ENCODE measurements around the gene NAALADL1.
"Not testable (repeated sequence)": the region's sequence is repeated elsewhere in the genome, so short reads cannot be mapped to it uniquely, and the experiment has no call there.

Gene NAALADL1

DNA sequence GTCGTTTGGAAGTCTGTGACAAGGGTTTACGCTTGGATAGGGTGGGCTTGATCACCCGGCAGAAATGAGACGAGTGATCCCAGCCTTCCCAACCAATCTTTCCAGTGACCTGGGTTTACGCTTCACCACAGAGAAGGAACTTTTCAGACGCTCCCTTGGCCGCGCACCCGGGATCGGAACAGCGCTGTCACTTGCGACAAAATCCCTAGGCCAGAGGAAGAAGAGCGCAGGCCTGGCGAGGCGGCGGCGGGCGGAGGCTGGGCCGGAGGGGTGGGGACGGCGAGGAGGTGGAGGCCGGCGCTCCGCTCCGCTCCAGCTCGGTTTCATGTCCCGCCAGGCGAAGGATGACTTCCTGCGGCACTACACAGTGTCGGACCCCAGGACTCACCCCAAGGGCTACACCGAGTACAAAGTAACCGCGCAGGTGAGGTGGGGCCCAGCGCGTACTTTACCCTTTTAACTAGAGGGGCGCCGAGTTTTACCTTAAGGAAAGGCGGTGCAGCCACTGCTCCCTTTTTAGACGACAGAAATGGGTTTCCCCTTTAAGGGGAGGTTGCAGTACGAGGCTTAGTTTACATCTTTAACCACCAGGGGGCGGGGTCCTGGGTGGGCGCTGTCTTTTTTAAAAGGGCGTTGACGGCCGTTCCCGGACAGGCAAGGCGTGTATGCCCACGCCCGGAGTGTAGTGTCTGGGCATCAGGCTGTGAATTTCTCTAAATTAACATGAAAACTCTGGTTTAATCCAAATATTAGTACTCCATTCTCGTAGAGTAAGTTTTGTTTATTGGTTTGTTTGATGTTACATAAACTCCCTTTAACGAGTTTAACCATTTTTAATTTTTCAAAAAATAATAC, 30.9 kb downstream of the NAALADL1 start, which contains the start of gene SNX15:
SNX15 (plus strand) TSS at position 227 of the 855 bp plus-strand sequence; CDS start at position 326, 99 bp downstream.
- DNase-seq (ENCODE audit: low read depth): peak; percentile 89
- TF ChIP-seq, protein P1, sequence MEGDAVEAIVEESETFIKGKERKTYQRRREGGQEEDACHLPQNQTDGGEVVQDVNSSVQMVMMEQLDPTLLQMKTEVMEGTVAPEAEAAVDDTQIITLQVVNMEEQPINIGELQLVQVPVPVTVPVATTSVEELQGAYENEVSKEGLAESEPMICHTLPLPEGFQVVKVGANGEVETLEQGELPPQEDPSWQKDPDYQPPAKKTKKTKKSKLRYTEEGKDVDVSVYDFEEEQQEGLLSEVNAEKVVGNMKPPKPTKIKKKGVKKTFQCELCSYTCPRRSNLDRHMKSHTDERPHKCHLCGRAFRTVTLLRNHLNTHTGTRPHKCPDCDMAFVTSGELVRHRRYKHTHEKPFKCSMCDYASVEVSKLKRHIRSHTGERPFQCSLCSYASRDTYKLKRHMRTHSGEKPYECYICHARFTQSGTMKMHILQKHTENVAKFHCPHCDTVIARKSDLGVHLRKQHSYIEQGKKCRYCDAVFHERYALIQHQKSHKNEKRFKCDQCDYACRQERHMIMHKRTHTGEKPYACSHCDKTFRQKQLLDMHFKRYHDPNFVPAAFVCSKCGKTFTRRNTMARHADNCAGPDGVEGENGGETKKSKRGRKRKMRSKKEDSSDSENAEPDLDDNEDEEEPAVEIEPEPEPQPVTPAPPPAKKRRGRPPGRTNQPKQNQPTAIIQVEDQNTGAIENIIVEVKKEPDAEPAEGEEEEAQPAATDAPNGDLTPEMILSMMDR (conservative IDR thresholded peaks at IDR 0.05; ENCODE audit: low read depth, low read length): peak; percentile 73
- H3K4me3 ChIP-seq (ENCODE audit: low read length): peak within 1 kb of the TSS; percentile 62

DNA sequence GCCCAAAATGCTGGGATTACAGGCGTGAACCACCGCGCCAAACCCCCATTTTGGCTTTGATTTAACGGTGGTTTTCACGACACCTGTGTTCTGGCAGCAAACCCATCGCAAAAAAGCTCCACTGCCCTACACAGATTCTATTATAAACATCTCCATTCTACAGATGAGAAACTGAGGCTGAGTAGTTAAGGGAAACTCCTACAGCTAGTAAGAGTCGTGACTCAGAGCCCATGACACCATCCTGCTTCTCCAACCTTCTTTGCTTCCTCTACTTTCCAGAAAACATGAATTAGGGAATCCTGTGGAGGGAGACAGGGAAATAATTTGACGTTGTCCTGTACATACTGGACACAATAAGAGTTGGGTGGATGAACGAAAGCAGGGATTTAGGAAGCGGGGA, 31.5 kb downstream of the NAALADL1 start:
- TF ChIP-seq, protein P1 (conservative IDR thresholded peaks at IDR 0.05; ENCODE audit: low read depth, low read length): no peak
- H3K4me3 ChIP-seq (ENCODE audit: low read length): peak overlapping the region; percentile 62
- DNase-seq (ENCODE audit: low read depth): no peak

DNA sequence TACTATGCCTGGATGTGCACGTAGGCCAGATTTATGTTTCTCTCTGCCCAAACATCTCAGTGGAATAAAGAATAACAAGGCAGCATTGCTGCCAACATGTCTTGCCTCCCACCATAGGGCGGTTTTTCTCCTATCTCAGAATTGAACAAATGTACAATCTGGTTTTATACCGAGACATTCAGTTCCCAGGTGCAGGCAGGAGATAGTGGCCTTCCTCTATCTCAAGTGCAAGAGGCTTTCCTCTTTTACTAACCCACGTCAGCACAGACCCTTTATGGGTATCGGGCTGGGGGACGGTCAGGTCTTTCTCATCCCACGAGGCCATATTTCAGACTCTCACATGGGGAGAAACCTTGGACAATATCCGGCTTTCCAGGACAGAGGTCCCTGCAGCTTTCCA, 34.9 kb downstream of the NAALADL1 start:
- H3K4me3 ChIP-seq (ENCODE audit: low read length); DNase-seq (ENCODE audit: low read depth): not testable (repeated sequence)

DNA sequence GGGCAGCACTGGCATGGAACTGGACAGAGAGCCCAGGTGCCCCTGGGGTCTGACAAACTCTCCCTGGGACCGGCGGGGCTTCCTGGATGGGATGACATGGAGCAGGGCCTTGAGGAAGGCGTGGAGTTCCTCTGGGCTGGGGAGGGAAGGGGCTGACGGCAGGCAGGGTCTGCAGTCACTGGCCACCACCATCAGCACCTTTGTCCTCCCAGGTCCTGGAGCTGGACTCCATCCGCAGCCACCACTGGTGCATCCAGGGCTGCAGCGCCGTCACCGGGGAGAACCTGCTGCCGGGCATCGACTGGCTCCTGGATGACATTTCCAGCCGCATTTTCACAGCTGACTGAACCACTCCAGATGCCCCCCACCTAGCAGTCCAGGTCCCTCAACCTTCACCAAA, 36.8 kb downstream of the NAALADL1 start:
- TF ChIP-seq, protein P1 (conservative IDR thresholded peaks at IDR 0.05; ENCODE audit: low read depth, low read length): no peak
- DNase-seq (ENCODE audit: low read depth): no peak
- no peak overlapping the region for H3K4me3 ChIP-seq (ENCODE audit: low read length)

DNA sequence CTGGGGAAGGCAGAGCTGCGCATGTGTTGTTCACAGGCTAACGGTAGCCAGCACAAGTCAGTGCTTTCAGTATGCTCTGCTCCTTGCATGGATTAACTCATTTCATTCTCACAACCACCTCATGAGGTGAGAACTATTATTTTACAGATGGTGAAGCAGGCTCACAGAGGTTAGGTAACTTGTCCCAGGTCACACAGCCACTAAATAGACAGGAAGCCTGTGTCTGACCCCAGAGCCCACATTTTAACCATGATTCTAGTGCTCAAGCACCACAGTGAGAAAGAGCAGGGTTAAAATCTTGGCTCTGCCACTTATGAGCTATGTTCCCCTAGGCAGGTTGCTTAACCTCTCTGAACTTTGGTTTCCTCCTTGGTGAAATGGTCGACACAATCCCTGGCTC, 37.4 kb downstream of the NAALADL1 start:
- no peak for DNase-seq (ENCODE audit: low read depth)
- no peak overlapping the region for H3K4me3 ChIP-seq (ENCODE audit: low read length)
- TF ChIP-seq, protein P1 (conservative IDR thresholded peaks at IDR 0.05; ENCODE audit: low read depth, low read length): no peak

DNA sequence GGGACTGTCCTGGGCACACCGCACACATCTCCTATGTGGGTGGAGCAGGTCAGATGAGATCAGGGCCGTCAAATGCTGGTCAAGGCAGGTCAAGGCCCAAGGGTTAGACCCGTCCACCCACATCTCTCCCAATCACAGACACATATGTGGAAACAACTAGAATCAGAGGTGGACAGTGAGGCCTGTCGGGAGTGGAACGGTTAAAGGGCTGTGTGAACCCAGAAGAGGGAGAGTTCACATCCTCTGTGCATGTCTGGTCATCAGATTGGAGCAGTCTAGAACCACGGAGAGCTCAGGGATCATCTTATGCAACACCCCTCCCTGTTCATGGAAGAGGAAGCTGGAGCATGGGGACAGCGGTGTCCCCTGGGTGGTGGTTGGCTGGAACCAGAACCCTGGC, 38.5 kb downstream of the NAALADL1 start:
- TF ChIP-seq, protein P1 (conservative IDR thresholded peaks at IDR 0.05; ENCODE audit: low read depth, low read length): no peak
- H3K4me3 ChIP-seq (ENCODE audit: low read length): no peak overlapping the region
- no peak for DNase-seq (ENCODE audit: low read depth)

DNA sequence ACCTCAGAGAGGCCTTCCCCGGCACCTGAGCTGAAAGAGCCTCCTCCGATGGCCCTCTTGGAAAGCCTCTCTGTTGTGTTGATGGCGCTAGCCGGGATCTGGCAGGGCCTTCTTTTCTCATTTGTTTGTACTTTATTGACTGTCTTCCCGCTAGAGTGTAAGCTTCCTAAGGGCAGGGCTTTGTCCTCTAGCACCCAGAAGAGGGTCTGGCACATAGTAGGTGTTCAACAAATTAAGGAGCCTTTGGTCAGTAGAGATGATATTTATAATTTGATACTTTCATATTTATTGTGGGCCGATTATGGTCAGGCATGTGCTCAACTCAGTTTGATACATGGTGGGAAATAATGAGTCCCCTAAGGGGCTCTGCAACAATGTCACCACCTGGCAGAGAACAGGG, 40.4 kb downstream of the NAALADL1 start:
- no peak overlapping the region for H3K4me3 ChIP-seq (ENCODE audit: low read length)
- TF ChIP-seq, protein P1 (conservative IDR thresholded peaks at IDR 0.05; ENCODE audit: low read depth, low read length): no peak
- DNase-seq (ENCODE audit: low read depth): no peak
